NCI-H1092 treated with DMSO at 0.1 percent for 48 hours (cell line): ENCODE data around the gene TYW5.

Experiments used
- DNase-seq: peaks from one replicate; lab custom pipeline; 2025; lab: John Stamatoyannopoulos, UW

Gene TYW5, protein sequence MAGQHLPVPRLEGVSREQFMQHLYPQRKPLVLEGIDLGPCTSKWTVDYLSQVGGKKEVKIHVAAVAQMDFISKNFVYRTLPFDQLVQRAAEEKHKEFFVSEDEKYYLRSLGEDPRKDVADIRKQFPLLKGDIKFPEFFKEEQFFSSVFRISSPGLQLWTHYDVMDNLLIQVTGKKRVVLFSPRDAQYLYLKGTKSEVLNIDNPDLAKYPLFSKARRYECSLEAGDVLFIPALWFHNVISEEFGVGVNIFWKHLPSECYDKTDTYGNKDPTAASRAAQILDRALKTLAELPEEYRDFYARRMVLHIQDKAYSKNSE

DNA sequence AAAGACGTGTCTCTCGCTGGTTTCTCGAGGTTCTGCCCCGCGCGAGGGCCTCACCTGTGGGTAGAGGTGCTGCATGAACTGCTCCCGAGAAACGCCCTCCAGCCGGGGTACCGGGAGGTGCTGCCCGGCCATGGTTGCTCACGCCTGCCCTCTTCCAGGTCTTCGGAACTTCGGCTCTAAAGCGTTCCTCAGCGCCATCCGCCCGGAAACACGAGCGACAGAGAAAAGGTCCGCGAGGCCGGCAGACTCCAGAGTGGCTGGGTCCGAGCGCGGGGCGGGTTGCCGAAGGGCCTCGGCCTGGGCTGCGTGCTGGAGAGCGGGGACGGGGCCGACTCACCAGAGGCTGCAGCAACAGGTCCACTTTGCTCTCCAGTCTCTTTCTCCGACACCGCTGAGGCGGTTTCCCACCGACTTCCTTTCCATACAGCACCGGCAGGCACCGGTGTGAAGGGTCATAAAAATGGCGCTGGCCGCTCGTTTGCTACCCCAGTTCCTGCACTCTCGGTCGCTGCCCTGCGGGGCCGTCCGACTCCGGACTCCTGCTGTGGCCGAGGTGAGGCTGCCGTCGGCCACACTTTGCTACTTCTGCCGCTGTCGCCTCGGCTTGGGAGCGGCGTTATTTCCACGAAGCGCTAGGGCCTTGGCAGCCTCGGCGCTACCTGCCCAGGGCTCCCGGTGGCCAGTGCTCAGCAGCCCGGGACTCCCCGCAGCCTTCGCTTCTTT, at the start of gene TYW5, which contains the start of gene MAIP1:
TSS of gene TYW5 (minus strand) at position 153 of the 723 bp plus-strand sequence. CDS start at position 132, 21 bp downstream.
TSS of gene MAIP1 (plus strand) at position 244 of the 723 bp plus-strand sequence. CDS start at position 461, 217 bp downstream.
- DNase-seq = peak; percentile 87

DNA sequence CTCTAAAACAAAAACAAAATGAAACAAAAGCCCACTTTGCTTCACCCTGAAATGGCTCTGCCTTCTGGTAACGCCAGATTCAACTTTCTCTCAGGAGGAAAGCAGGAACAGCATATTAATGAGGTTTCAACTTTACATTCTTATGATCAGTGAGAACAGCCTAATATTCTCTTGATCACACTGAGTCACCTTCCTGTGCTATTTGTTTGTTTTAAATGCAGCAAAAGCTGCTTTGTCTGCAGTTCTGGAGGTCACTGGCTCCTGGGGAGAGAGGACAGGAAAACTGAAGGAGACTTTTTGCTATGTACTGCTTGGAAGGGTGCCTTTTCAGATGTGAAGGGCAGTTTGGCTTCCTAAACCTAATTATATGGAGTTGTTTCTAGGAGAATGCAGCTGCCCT, 48.2 kb upstream of the TYW5 start:
- DNase-seq = no peak

DNA sequence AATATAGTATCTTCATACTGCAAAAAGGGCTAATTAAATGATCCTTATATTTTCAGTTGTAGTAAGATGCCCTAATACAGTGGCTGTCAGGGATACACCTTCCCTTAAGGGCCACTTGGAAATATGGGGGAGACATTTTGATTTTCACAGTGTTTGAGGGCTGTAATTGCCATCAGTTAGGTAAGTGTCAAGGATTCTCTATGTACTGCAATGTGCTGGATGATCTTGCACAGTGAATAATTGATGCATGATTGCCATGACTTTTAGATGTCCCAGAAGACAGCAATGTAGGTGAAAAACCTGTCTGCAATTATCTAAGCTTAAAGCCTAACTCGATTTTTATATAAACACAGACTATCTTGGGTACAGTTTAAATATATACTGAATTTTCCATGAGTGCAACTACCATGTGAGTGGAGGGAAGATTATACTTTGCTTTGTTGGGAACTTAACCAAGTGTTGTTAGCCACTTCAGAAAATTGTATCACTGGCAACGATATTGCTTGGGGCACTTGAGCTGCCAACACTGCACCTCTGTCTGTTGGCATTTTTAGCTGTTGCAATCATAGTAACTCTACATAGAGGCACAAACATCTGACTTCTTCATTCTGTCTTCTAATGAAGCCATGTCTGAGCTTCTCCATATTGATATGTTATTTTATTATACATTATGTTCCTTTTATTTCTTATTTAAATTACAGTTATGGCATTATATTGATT, 45.3 kb upstream of the TYW5 start:
- no peak for DNase-seq

DNA sequence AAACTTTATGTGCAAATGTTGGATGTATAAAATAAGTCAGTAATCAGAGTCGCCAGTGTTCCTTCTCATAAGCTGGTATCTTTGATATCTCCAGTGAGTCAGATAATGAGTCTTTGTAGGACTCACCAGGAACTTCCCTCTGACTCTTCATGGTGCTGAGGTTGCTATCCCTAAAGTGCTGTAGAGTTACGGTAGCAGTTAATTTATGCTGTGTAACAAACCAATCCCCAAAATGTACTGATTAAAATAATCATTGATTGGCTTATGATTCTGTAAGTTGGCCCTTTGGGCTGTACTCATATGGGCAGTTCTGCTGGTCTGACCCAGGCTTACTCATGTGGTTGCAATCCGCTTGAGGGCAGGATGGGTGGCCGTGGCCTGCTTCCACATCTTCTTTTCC, 43.9 kb upstream of the TYW5 start:
- no peak for DNase-seq

DNA sequence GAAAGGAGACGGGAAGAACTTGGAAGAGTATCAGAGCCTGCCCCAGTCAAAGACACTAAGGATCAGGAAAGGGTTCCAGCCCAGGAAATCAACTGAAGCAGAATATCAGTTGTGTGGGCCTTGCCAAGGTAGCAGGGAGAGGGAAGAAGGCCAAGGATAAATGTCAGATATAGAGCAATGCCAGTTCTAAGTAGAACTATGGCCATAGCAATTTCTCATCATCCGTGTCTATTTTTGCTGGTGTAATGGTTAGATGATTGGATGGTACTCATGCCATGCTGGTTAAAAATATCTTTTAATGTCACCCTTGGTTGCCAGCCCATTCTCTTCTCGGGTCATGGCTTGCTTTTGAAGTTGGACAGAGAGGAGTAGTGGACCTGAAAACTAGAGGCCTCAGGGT, 42.0 kb upstream of the TYW5 start:
- DNase-seq = no peak

DNA sequence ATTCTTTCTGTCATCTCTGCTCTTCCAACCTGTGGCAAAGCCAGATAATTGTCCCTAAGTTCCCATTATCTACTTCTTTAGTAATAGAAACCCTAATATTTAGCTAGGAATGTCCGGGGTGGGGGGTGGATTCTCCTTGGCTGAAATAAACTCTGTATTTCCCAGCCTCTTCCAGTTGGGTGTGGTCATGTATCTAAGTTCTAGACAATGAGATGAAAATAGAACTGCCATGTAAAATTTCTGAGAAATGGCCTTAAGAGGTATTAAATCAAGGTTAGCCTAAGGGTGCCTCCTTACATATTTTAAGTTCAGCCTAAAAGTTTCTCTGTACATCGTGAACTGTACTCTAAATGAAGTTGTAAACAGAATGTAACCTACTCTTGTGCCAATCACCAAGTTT, 39.6 kb upstream of the TYW5 start:
- DNase-seq = no peak

DNA sequence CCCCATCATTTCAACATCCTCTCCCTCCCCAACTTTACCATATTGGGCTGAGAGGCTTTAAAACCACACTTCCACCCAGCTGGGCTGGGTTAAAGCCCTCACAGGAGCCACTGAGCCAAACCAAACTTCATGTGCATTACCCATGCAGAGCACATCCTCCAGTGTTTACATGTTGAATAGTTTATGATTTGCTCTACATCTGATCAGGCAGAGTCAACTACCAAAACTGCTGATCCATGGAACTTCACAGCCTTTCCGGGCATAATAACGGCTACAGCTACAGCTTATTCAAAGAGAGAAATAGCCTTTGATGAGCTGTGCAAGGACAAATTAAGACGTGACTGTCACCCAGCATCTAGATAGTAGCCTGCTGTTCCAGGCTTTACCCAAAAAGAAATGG, 39.1 kb upstream of the TYW5 start:
- no peak for DNase-seq

DNA sequence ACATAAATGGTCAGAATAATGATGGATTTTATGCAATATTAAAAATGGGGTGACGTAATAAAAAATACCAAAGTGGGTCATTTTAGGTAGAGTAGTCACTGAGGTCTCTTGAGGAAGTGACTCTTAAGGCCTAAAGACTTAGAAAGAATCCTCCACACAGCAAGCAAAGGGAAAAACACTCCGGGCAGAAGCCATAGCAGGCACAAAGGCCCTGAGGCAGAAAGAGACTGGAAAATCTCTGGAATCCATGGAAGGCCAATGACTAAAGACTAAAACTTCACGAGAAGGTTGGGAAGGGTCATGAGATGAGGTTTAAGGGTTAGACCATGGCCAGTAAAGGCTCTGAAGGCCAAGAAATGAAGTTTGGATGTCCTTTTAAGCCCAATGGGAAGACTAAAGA, 37.0 kb upstream of the TYW5 start:
- DNase-seq = no peak

DNA sequence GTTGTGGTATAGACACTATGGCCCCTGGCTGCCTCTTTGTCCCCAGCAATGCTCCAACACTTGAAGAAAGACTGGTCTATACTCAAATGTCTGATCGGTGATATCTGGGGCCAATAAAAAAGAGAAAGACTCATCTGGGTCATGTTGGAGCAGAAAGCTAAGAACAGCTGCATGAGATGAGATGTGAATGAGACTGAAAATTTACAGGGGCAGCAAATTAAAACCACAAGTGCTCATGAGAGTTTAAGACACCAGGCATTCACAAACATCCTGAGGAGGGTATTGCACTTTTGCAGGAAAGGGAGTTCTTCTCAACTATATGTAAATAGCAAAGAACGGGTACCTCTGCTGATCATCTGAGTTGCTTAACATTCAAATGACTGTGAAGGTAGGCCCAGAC, 36.4 kb upstream of the TYW5 start:
- DNase-seq = no peak

DNA sequence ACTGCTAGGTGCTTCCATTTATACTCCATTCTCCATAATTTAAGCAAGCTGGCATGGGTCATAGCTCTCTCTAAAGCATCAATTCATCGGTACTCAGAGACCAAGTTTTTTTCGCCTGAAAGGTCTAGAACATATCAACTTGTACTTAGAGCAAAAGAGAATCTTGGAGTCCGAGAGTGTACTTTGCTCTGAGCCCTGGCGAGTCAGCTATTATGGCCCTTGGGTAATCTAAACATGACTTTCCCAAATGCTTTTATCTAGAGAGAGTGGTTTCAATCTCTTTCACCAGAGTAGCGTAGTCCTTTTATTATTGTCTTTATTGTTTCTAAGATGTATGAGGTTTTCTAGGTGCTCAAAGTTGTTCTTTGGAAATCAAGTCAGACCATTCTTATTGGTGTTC, 34.5 kb upstream of the TYW5 start:
- no peak for DNase-seq

DNA sequence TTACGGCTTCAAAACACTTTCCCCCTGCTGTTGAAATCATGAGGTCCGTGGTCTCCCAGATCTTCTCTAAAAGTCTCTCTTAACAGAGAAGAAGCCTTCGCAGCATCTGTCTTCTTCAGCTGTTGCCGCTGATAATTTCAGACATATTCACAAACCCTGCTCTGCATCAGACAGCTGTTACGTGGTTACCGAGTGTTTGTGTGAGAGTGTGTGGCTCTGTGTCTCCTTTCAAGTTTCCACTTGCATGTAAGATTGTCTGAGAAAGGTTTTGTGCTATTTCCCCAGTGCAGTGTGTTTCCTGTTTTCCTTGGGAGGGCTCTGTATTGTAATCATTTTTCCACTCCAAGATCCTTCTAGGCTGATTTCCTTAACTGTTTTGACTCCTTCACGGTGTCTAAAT, 32.9 kb upstream of the TYW5 start:
- no peak for DNase-seq

DNA sequence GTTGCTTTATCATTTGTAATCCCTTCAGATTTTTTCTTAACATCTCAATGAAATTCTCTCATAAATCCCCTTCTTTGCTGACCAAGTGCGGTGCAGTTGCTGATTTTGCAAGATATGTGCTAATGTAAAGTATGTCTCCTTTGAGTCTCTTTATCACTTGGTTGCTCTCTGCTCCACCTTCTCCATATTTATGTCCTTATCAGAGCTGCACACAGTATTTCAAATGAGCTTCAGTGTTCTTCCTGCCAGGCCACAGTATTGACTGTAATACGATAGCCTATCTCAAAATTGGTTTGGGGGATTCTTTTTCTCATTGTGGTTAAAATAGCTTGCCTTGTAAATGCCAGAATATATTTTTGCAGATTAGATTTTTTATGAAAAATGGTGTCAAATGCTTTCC, 32.3 kb upstream of the TYW5 start:
- DNase-seq = peak; percentile 25

DNA sequence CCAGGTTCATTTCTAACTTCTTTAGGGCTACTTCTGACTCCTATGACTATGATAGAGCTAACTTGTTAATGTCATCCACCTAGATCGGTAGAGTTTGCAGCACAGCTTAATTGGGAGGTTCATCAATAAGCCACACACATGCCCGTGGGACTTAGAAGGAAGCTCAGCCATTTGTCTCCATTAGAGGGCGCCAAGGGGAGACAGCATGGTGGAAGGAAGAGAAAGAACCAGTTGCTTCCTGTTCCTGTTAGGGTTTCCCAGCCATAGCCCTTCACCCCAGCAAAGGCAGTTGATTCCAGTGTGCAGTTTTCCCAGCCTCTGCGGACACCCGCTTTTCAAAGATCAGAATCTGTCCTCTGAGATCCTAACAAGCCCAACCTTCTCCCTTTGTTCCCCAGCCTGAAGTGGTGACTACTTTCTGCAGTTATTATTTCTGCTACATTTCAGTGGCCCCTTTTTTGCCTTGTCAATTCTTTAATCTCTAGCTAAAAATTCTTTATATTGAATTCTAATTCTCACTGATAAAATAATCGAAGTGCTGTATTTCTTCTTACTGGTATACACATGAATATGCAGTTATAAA, 30.4 kb upstream of the TYW5 start:
- peak; percentile 63 for DNase-seq

DNA sequence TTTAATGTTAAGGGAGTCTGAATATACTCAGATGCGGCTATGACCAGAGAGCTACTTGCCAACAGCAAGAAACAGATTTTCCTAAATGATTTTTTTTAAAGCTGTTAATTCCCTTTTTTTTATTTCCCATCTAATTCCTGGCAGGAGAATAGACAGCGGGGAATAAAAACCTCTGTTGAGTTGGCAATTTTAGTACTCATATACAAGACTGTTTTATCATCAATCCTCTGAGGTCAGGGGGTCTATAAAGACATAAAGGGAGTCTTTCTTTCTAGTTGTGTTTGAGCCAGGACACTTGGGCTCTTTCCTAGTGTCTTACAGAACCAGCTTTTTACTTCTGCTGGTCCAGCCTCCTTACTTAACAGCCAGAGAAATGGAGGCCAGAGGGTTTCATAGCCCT, 29.5 kb upstream of the TYW5 start:
- no peak for DNase-seq

DNA sequence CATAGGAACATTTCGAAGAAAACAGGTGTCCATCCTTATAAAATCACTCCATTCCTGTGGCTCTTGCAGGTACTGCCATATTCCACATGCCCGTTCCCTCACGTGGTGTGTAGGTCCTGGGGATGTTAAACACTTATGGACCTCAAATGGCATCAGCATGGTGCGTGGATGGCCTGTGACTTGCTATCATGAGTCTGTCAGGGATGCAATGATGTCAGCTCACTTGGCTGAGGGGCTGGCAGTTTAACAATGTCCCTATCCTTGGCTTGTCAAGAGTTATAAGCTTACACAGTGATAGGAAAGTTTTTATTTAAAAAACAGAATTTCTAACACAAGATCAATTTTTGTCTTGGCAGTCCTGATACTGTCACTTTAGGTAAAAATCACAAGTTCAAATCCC, 28.9 kb upstream of the TYW5 start:
- no peak for DNase-seq

DNA sequence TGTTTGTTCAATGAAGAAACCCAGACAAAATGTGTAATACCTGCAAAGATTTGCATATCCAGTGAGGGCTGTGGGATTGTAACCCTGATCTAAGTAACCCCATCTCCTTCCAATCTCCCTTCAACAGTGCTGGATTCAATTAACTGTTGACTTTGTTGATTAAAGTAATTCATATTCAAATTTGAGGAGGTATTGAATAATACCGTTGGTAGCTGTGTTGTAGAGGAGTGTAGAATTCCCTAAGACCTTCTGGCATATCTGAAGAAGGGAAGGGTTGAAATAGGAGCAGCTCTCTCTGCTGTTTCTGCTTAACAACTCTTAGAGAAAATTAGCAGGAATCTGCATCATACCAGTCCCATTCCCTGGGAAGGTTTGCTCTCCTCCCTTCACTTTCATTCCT, 28.2 kb upstream of the TYW5 start:
- DNase-seq = no peak

DNA sequence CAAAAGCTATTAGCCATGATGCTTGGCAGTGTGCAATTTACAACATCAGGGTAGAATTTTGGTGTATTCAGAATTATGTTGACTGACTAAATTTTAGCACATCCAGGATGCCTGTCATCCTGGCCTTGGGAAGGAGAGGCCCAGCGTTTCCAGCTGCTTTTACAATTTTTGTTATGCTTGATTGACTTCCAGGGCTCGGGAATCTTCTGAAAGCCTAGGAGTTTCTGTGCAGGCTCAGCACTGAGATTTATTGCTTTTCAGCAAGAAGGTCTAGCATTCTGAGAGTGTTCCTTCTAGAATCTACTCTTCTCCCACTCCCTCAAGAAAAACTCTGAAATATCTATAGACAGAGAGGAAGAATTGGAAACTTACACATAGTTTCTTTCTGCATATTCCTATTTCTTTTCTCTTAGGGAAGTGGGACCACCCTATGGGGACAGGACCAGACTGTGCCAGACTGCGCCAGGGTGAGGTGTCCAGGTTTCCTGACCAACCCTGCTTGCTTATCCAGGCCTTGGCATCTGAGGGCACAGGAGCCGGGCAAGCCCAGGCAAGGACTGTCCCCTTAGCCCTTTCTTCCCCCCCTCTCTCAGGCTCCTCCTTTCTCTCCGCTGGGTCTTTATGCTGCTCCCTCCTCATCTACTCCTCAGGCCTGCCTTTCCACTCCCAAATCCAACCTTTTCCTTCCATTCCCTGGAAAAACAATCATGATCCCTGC, 27.0 kb upstream of the TYW5 start:
- no peak for DNase-seq

DNA sequence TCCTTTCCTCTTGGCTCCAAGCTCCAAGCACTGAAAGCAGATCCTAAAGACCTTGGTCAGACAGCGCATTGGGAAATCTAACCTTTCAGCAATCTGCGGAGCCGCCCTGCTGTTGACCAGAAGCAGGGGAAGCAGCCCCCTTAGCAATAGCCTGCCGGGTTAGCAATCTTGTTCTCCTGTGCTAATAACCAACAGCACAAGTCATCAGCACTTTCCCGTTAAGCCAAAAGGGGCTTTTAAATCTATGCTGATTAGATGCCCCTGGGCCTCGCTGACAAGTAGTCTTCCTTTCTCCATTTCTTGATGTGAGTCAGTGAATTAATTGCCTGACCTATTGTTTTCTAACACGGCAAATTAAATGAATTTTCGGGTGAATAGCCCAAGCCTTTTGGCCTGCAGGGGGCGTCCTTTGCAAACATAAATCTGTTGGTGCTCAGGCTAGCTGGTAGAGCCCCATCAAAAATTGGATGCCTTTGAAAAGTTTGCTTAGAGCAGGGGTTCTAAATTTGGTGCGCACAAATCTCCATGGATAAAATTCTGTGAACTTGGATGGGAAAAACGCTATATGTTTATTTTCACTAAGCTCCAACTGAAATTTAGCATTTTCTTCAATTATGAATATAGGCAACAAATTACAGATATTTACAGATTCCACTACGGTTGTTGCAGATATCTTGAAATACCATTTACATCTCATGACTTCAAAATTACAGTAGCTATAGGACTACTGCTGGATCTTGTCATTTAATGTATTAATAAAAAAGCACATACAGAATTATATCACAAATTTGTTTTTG, 24.7 kb upstream of the TYW5 start:
- DNase-seq = peak; percentile 37

DNA sequence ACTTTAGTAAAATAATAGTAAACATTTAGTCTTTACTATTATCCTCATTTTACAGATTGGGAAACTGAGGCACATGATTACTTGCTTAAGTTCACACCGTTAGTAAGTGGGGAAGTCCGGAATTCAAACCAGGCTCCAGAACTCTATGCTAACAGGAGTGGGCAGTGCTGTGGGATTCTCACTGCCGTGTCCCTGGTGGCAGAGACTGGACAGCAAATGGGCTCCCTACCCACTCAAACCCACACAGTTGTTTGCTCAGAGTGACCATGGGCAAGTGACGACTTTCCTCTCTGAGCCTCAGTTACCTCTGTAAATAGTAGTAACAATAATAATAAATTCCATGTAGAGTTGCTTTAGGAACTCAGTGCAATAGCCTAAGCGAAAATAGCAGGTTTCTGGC, 24.1 kb upstream of the TYW5 start:
- no peak for DNase-seq

DNA sequence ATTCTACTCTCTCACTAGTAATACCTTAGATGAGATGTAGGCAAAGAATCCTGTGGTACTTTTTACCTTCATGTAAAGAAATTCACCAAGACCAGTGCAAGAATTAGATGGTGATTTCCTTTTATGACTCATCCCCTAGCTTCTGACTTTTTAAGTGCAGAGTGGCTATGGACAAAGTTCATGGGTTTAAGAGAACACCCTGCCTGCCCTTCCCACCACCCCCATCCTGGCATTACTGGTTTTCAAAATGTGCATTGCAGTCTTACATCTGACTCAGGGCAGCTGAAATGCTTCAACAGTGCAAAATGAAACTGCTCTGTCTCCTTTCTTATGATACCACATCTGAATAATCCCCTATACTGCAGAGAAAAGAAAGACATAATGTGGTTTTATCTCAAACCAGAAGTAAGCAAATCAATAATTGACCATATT, 22.7 kb upstream of the TYW5 start:
- DNase-seq = no peak

DNA sequence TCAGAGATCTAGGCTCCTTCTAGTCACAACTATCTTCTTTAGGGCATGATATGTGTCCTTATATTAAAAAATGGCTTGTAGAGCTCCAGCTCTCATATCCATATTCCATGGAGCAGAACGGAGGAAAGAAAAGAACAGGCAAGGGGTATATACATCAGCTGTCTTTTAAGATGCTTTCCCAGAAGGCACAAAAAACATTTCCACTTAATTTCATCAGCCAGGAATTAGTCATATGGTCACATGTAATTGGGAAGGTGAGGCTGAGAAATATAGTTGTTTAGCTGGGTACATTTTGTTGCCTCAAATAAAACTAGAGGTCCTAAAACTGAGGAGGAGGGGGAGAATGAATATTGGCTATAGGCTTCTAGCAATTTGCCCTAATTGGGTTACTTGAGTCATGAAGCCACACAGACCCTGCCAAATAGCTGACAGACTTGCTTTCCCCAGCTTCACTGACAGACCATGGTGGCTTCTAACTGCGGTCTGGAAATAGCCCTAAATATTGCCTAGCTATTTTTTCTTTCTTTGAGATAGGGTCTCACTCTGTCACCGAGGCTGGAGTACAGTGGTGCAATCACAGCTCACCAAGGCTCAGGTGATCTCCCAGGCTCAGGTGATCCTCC, 20.1 kb upstream of the TYW5 start:
- no peak for DNase-seq
